Fibroblast of pulmonary artery (primary cell): ENCODE measurements around the gene ARFGAP3.
A peak's percentile ranks its signal among the peaks of the same experiment; 100 is the strongest.
"Not testable (repeated sequence)": the region's sequence is repeated elsewhere in the genome, so short reads cannot be mapped to it uniquely, and the experiment has no call there.

Source experiments
- DNase-seq: peaks from one replicate; pipeline ENCODE4 v3.0.0-alpha.2; 2010; ENCODE audit warnings: low read depth
- H3K4me3 ChIP-seq: replicated peaks from 2 replicates; pipeline ENCODE4 v1.5.1; 2011; ENCODE audit warnings: low read depth, mild to moderate bottlenecking, control low read depth, low read length, moderate library complexity
- TF ChIP-seq, protein P1 (sequence below): IDR thresholded peaks from 2 replicates; pipeline ENCODE4 v1.5.1; 2011; ENCODE audit warnings: mild to moderate bottlenecking, control low read depth, low read length, inconsistent platforms; ENCODE audit errors: missing control alignments

The ARFGAP3 gene

DNA sequence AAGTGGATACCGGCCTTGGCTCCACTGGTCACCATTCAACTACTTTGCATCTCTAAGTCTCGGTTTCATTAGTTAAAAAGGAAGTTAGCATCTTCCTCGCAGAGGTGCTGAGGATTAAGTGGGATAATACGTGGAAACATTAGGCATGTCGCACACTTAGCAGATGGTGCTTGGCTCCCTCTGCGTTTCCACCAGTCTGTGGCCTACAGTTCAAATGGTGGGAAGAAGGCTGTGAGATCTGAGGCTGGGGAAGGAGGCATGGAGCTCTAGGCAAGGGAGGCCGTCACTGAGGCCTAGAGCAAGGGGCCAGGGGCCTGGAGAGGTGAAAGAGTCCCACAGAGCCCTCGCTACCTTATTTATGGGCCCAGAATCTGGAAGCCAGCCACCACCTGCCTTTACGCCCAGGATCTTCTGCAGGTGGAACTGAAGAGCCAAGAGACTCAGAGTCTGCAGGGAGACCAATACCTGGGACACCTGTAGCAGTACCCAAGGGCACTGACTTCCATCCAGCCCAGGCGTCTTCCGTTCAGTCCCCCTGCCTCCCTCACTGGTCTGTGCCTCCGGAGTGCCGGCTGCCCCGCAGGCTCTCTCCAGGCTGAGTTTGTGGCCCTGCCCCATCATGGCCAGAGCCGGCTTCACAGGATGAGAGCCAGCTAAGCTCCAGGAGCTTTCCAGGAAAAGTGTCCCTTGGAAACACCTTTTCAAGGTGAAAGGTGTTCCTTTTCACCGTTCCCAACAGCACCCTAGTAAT lies 70.3 kb downstream of the ARFGAP3 start:
- no peak overlapping the region for H3K4me3 ChIP-seq
- DNase-seq = no peak
- TF ChIP-seq, protein P1, sequence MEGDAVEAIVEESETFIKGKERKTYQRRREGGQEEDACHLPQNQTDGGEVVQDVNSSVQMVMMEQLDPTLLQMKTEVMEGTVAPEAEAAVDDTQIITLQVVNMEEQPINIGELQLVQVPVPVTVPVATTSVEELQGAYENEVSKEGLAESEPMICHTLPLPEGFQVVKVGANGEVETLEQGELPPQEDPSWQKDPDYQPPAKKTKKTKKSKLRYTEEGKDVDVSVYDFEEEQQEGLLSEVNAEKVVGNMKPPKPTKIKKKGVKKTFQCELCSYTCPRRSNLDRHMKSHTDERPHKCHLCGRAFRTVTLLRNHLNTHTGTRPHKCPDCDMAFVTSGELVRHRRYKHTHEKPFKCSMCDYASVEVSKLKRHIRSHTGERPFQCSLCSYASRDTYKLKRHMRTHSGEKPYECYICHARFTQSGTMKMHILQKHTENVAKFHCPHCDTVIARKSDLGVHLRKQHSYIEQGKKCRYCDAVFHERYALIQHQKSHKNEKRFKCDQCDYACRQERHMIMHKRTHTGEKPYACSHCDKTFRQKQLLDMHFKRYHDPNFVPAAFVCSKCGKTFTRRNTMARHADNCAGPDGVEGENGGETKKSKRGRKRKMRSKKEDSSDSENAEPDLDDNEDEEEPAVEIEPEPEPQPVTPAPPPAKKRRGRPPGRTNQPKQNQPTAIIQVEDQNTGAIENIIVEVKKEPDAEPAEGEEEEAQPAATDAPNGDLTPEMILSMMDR = no peak

DNA sequence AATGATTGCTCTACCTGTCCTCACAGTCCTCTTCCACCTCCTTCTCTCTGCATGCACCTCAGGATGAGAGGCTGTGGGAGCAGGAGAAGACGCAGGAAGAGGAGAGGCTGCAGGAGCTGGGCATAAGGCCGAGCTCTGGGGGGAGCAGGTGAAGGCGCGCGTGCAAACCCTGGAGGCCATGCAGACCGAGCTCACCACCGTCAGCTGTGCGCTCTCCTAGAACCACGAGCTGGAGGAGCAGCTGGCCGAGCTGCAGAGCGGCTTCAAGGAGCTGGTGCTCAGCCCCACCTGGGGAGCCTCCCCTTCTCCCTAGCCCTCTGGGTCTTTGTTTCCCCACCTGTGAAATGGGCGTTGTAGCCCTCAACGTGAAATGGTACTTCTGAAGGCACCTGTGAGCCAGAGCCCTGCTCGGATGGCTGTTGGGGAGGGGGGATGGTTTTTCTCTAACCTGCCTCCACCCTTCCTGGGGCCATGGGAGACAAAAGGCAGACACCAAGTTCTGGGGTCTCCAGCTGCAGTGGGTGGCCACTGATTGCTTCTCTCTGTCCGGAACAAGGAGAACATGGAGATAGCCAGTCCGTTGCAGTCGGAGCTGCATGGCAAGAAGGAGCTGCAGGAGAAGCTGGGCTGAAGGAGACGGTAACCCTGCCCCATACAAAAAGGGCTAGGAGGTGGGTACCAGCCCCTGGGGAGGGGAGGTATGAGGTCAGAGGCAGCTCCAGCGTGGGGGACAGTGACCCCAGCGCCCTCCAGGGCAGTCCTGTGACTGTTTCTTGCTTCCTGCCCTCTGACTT lies 71.2 kb downstream of the ARFGAP3 start:
- DNase-seq = no peak
- no peak overlapping the region for H3K4me3 ChIP-seq
- TF ChIP-seq, protein P1 = no peak

DNA sequence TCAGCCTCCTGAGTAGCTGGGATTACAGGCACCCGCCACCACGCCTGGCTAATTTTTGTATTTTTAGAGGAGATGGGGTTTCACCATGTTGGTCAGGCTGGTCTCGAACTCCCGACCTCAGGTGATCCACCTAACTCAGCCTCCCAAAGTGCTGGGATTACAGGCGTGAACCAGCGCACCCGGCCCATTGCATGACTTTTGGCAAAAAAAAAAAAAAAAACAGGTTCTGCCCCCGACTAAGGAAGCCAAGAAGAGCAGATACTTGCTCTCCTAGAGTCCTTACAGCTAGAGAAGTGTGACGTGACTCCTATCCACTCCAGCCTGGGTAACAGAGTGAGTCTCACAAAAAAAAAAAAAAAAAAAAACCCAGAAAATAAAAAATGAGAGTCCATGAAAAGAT lies 74.8 kb downstream of the ARFGAP3 start:
- not testable (repeated sequence) for H3K4me3 ChIP-seq, DNase-seq

DNA sequence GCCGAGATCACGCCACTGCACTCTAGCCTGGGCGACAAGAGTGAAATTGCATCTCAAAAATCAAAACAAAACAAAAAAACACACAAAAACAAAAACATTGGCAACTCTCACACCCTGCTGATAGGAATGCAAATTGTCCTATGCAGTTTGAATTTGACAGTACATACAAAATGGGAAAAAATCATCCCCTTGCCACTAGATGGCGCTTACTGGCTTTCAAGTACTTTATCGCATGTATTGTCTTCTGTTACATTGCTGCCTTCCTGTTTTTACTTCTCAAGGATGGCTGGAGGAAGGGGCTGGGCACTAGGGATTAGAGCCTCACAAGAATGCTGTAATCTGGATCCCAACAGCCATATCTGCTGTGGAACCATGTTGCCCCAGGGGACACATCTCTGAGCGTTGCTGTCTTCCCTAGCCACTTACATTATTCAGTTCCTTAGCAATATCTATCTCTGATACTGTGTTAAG lies 77.0 kb downstream of the ARFGAP3 start:
- H3K4me3 ChIP-seq = no peak overlapping the region
- TF ChIP-seq, protein P1 = peak; percentile 89
- DNase-seq = peak; percentile 98

DNA sequence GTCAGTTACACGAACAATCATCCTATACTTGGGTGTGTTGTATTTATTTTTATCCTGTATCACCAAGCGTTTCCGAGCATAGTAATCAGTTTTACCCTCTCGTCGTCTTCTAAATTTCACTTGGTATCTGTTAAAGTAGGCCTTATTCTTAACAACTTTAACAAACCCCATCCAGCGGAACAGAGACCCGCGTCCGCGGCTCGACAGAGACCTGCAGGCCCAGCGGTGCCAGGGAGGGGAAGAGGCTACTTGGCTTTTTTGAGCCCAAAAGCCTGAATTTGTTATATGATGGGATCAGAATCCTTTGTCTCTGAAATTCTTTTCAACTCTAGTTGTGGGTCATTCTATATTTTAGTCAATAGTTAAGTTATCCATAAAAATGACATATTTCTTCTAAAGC lies 79.9 kb downstream of the ARFGAP3 start:
- no peak overlapping the region for H3K4me3 ChIP-seq
- DNase-seq = no peak
- TF ChIP-seq, protein P1 = no peak

DNA sequence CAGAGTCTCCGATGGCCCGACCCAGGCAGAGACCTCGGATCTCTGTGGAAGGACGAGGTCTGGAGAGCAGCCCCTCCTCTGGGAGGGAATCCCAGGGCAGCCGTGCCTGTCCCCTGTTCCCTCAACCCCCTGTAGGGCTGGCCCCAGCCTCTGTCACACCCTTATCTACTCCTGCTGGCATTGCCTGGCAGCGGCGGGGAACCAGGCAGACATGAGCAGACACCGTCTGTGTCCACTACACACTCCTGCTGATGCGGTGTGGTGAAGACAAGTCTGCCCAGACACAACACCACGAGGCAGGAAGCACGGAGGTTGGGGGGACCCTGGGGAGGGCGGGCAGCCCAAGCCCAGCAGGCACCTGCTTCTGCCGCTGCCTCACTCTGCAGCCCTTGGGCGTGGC lies 83.9 kb downstream of the ARFGAP3 start:
- DNase-seq = no peak
- TF ChIP-seq, protein P1 = no peak
- H3K4me3 ChIP-seq = no peak overlapping the region

DNA sequence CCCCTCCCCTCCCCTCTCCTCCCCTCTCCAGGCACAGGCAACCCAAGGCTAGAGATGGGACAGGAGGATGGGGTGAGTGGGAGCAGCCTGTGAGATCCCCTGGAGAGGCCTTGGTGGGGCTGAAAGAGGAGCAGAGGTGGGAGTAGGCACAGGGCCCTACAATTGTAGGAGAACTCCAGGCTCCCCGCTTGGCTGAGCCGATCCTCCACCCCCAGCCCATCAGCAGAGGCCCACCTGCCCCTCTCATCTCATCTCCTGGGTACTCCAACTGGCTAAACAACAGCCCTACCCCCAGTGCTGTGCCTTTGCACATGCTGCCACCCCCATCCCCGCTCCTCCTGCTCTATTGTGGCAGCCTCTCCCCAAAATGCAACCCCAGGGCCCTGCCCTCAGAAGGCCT lies 84.4 kb downstream of the ARFGAP3 start:
- TF ChIP-seq, protein P1 = no peak
- no peak for DNase-seq
- no peak overlapping the region for H3K4me3 ChIP-seq
